Activated CD4-positive, alpha-beta T cell treated with anti-CD3 and anti-CD28 coated beads for 36 hours (primary cell): ENCODE measurements around the gene SSBP3. TPM values are rescaled to one million over a fixed set of nuclear protein-coding genes. Genes with fewer than 3 reads are reported as not detected.
A peak's percentile ranks its signal among the peaks of the same experiment; 100 is the strongest.

Experiments
- ATAC-seq: fragments of 200-7000 bp; cut with Tn5 transposase; one replicate; pipeline ENCODE4 v1.10.0; 2021; ENCODE audit warnings: mild to moderate bottlenecking, moderate library complexity
- CTCF ChIA-PET: fragments of 350-600 bp; sonication (Branson Sonifier 250); formaldehyde crosslinking; loops from one replicate; lab custom pipeline; 2021; ENCODE audit warnings: antibody characterized with exemption; lab: Charles Lee
- POLR2A ChIA-PET: fragments of 350-600 bp; sonication (Branson Sonifier 250); formaldehyde crosslinking; loops from one replicate; lab custom pipeline; 2021; ENCODE audit warnings: antibody characterized with exemption, inconsistent platforms; lab: Charles Lee
- DNase-seq: peaks from one replicate; pipeline ENCODE4 v3.0.0-alpha.2; 2020
- H3K27ac Mint-ChIP-seq: one replicate; pipeline ENCODE4 v1.8.0; 2021; ENCODE audit warnings: mixed read lengths
- H3K27me3 Mint-ChIP-seq: one replicate; pipeline ENCODE4 v1.8.0; 2021; ENCODE audit warnings: mixed read lengths
- H3K36me3 Mint-ChIP-seq: one replicate; pipeline ENCODE4 v1.8.0; 2021; ENCODE audit warnings: low read depth, mixed read lengths
- H3K4me1 Mint-ChIP-seq: one replicate; pipeline ENCODE4 v1.8.0; 2021; ENCODE audit warnings: mixed read lengths
- H3K4me3 Mint-ChIP-seq: one replicate; pipeline ENCODE4 v1.8.0; 2021; ENCODE audit warnings: mild to moderate bottlenecking, moderate library complexity, mixed read lengths
- H3K9me3 Mint-ChIP-seq: one replicate; pipeline ENCODE4 v1.8.0; 2021; ENCODE audit warnings: low read depth, mixed read lengths
- intact Hi-C, 2 experiments: fragments of 100-400 bp; cut with DNase I in 1 of 2; cut with micrococcal nuclease in 1 of 2; formaldehyde crosslinking; loops; one replicate each; pipeline versions ENCODE4 v1.14.2 to v1.15.1; 2022 to 2024; cut with DNase I, micrococcal nuclease
- total RNA-seq, 2 experiments: library from RNA; stranded (reverse); gene quantifications; one replicate each; pipeline ENCODE4 v1.2.3, GENCODE V29; 2021

Gene SSBP3
- total RNA-seq, 2 experiments from 2014 or later = 40.3 to 64.2 TPM

- no peak for DNase-seq
- POLR2A ChIA-PET = no interaction called here
- H3K4me1 Mint-ChIP-seq = peaks cover 77% of the 10 kb centered on the region
- ATAC-seq = no peak
- H3K27ac Mint-ChIP-seq = no peak overlapping the region
- CTCF ChIA-PET = interaction anchor here (0.6 to 1.1 kb wide), 2 partner anchors 47 to 254 kb away, joined by 3 to 4 read pairs; no protein-coding TSS in a partner anchor
- H3K4me3 Mint-ChIP-seq = no peak overlapping the region
- peaks cover 8% of the 10 kb centered on the region for H3K36me3 Mint-ChIP-seq
- intact Hi-C loops = no loop called here
- H3K9me3 Mint-ChIP-seq = no peaks in the 10 kb centered on the region
- H3K27me3 Mint-ChIP-seq = no peaks in the 10 kb centered on the region
Measured at GRCh38 chr1:54361342-54361741, 44.9 kb downstream of the SSBP3 start.

GRCh38 chr1:54360165-54361005, 45.8 kb downstream of the SSBP3 start:
- Mint-ChIP-seq H3K9me3 (no peaks in the 10 kb centered on the region), H3K27ac (no peak overlapping the region), H3K4me3 (no peak overlapping the region), H3K4me1 (peaks cover 83% of the 10 kb centered on the region), H3K36me3 (peaks cover 8% of the 10 kb centered on the region), H3K27me3 (no peaks in the 10 kb centered on the region)
- DNase-seq (no peak), ATAC-seq (no peak)
- CTCF ChIA-PET = interaction anchor here (0.6 to 1.3 kb wide), 4 partner anchors 43 to 253 kb away, joined by 3 to 4 read pairs (median 4); no protein-coding TSS in a partner anchor
- intact Hi-C loops = no loop called here
- POLR2A ChIA-PET = no interaction called here

- Mint-ChIP-seq H3K4me3 (no peak overlapping the region), H3K27me3 (no peaks in the 10 kb centered on the region), H3K36me3 (peaks cover 8% of the 10 kb centered on the region), H3K9me3 (no peaks in the 10 kb centered on the region), H3K4me1 (peaks cover 88% of the 10 kb centered on the region), H3K27ac (peak overlapping the region; percentile 43)
- peak; percentile 69 for ATAC-seq
- DNase-seq = peak; percentile 54
- intact Hi-C loops = loop anchor here (1.0 to 10.0 kb wide), 5 partner anchors 41 to 443 kb away; partner anchors contain the start of gene TTC22 (in 1 of the 2)
- POLR2A ChIA-PET = no interaction called here
- CTCF ChIA-PET = interaction anchor here (1.1 to 1.3 kb wide), 3 partner anchors 10 to 73 kb away, joined by 4 to 5 read pairs (median 4); no protein-coding TSS in a partner anchor
Measured at GRCh38 chr1:54359393-54360162, 46.6 kb downstream of the SSBP3 start.

- Mint-ChIP-seq H3K27me3 (no peaks in the 10 kb centered on the region), H3K36me3 (peaks cover 8% of the 10 kb centered on the region), H3K4me1 (peaks cover 88% of the 10 kb centered on the region), H3K4me3 (no peak overlapping the region), H3K9me3 (no peaks in the 10 kb centered on the region), H3K27ac (no peak overlapping the region)
- ATAC-seq (no peak), DNase-seq (no peak)
- POLR2A ChIA-PET = interaction anchor here (0.5 kb wide), 1 partner anchor 197 kb away, joined by 3 read pairs; no protein-coding TSS in a partner anchor
- CTCF ChIA-PET = interaction anchor here (0.7 to 1.7 kb wide), 6 partner anchors 9 to 152 kb away, joined by 3 to 6 read pairs (median 4); no protein-coding TSS in a partner anchor
- intact Hi-C loops = loop anchor here (1.0 to 10.0 kb wide), 5 partner anchors 42 to 444 kb away; partner anchors contain the start of gene TTC22 (in 1 of the 2)
Measured at GRCh38 chr1:54358503-54359168, 47.6 kb downstream of the SSBP3 start.

GRCh38 chr1:54357967-54358366, 48.2 kb downstream of the SSBP3 start:
- H3K9me3 Mint-ChIP-seq = no peaks in the 10 kb centered on the region
- ATAC-seq (no peak), DNase-seq (no peak)
- peaks cover 8% of the 10 kb centered on the region for H3K36me3 Mint-ChIP-seq
- no peaks in the 10 kb centered on the region for H3K27me3 Mint-ChIP-seq
- no peak overlapping the region for H3K4me3 Mint-ChIP-seq
- CTCF ChIA-PET = interaction anchor here (0.8 to 1.7 kb wide), 4 partner anchors 11 to 81 kb away, joined by 3 to 6 read pairs (median 4); no protein-coding TSS in a partner anchor
- H3K4me1 Mint-ChIP-seq = peaks cover 87% of the 10 kb centered on the region
- POLR2A ChIA-PET = interaction anchor here (0.5 kb wide), 1 partner anchor 1829 kb away, joined by 3 read pairs; no protein-coding TSS in a partner anchor
- H3K27ac Mint-ChIP-seq = peak overlapping the region; percentile 11
- intact Hi-C loops = loop anchor here (1.0 to 10.0 kb wide), 7 partner anchors 18 to 444 kb away; partner anchors contain the start of gene TTC22 (in 1 of the 2)

GRCh38 chr1:54356680-54357147, 49.5 kb downstream of the SSBP3 start:
- Mint-ChIP-seq H3K9me3 (no peaks in the 10 kb centered on the region), H3K27ac (peak overlapping the region; percentile 95), H3K4me1 (peaks cover 87% of the 10 kb centered on the region), H3K36me3 (peaks cover 8% of the 10 kb centered on the region), H3K4me3 (peak overlapping the region; percentile 77), H3K27me3 (no peaks in the 10 kb centered on the region)
- ChIA-PET CTCF (interaction anchor here (1.2 kb wide), 1 partner anchor 133 kb away, joined by 4 read pairs; no protein-coding TSS in a partner anchor), POLR2A (interaction anchor here (0.5 to 1.0 kb wide), 2 partner anchors 12 to 128 kb away, joined by 3 to 4 read pairs; no protein-coding TSS in a partner anchor)
- DNase-seq (peak; percentile 66), ATAC-seq (peak; percentile 82)
- intact Hi-C loops = loop anchor here (1.0 to 10.0 kb wide), 7 partner anchors 20 to 446 kb away; partner anchors contain the start of gene TTC22 (in 1 of the 2)

- peaks cover 89% of the 10 kb centered on the region for H3K4me1 Mint-ChIP-seq
- H3K27me3 Mint-ChIP-seq = no peaks in the 10 kb centered on the region
- peaks cover 9% of the 10 kb centered on the region for H3K36me3 Mint-ChIP-seq
- DNase-seq (peak; percentile 33), ATAC-seq (no peak)
- intact Hi-C loops = loop anchor here (2.0 to 10.0 kb wide), 6 partner anchors 46 to 446 kb away; partner anchors contain the start of gene TTC22 (in 1 of the 2)
- ChIA-PET CTCF (interaction anchor here (0.7 to 1.2 kb wide), 2 partner anchors 133 to 219 kb away, joined by 3 to 4 read pairs; no protein-coding TSS in a partner anchor), POLR2A (interaction anchor here (1.0 kb wide), 1 partner anchor 128 kb away, joined by 4 read pairs; no protein-coding TSS in a partner anchor)
- no peaks in the 10 kb centered on the region for H3K9me3 Mint-ChIP-seq
- peak overlapping the region; percentile 77 for H3K4me3 Mint-ChIP-seq
- H3K27ac Mint-ChIP-seq = peak overlapping the region; percentile 95
Measured at GRCh38 chr1:54355931-54356679, 50.1 kb downstream of the SSBP3 start.

- DNase-seq (no peak), ATAC-seq (no peak)
- peaks cover 81% of the 10 kb centered on the region for H3K4me1 Mint-ChIP-seq
- no peaks in the 10 kb centered on the region for H3K9me3 Mint-ChIP-seq
- ChIA-PET CTCF (no interaction called here), POLR2A (no interaction called here)
- no peaks in the 10 kb centered on the region for H3K27me3 Mint-ChIP-seq
- intact Hi-C loops = loop anchor here (5.0 to 10.0 kb wide), 5 partner anchors 47 to 447 kb away; partner anchors contain the start of genes CYB5RL (in 1 of the 2), MRPL37 (in 1 of the 2) and TTC22 (in 1 of the 2)
- no peak overlapping the region for H3K4me3 Mint-ChIP-seq
- peaks cover 9% of the 10 kb centered on the region for H3K36me3 Mint-ChIP-seq
- peak overlapping the region; percentile 14 for H3K27ac Mint-ChIP-seq
Measured at GRCh38 chr1:54354899-54355298, 51.3 kb downstream of the SSBP3 start.

GRCh38 chr1:54353959-54354358, 52.2 kb downstream of the SSBP3 start:
- Mint-ChIP-seq H3K9me3 (no peaks in the 10 kb centered on the region), H3K27me3 (no peaks in the 10 kb centered on the region), H3K27ac (no peak overlapping the region), H3K4me1 (peaks cover 77% of the 10 kb centered on the region), H3K4me3 (no peak overlapping the region), H3K36me3 (peaks cover 6% of the 10 kb centered on the region)
- CTCF ChIA-PET = interaction anchor here (0.5 kb wide), 1 partner anchor 69 kb away, joined by 4 read pairs; no protein-coding TSS in a partner anchor
- DNase-seq (no peak), ATAC-seq (no peak)
- POLR2A ChIA-PET = no interaction called here
- intact Hi-C loops = loop anchor here (5.0 to 10.0 kb wide), 2 partner anchors 69 to 152 kb away; partner anchors contain the start of genes CYB5RL (in 1 of the 2) and MRPL37 (in 1 of the 2)
